Activated gamma-delta T cell (primary cell): ENCODE results near the gene ITPR3.
"Not testable (repeated sequence)": the region's sequence is repeated elsewhere in the genome, so short reads cannot be mapped to it uniquely, and the experiment has no call there.

Experiments used
- DNase-seq: peaks from one replicate; lab custom pipeline; 2025; lab: John Stamatoyannopoulos, UW

Gene ITPR3

DNA sequence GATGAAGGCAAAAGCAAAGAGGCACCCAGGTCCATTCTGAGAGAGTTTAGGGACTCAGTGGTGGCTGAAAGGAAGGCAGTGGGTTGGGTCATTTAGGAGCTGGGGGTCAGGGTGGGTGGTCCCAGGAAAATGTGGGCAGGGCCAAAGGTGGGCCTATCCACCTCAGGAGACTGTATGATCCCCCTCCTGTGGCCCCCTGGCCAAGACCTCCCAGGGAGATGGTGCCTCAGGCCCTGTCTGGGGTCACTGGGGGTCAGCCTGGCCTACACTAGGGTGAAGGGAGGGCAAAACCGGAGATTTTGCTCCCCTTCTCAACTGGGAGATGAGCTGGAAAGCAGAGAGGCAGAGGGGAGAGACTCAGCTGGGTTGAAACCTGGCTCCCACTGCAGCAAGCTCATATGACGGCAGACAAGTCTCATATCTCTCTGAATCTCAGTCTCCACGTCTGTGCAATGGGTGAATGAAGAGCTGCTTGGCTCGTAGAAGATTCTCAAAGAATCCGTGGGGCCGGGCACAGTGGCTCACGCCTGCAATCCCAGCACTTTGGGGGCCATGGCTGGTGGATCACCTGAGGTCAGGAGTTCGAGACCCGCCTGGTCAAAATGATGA, 29.6 kb upstream of the ITPR3 start:
- no peak for DNase-seq

DNA sequence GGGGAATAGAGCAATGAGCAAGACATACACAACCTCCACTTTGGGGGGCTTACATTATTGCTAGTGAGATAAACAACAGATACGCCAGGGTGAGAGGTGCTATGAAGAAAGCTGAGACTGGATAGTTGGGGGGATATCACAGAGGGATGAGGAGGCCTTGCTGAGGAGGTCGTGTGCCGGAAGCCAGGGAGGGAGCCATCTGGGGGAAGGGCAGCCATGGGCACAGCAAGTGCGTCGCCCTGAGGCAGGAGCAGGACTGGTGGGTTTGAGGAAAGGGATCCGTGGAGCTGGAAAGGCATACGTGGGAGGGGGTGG, 28.9 kb upstream of the ITPR3 start:
- DNase-seq: no peak

DNA sequence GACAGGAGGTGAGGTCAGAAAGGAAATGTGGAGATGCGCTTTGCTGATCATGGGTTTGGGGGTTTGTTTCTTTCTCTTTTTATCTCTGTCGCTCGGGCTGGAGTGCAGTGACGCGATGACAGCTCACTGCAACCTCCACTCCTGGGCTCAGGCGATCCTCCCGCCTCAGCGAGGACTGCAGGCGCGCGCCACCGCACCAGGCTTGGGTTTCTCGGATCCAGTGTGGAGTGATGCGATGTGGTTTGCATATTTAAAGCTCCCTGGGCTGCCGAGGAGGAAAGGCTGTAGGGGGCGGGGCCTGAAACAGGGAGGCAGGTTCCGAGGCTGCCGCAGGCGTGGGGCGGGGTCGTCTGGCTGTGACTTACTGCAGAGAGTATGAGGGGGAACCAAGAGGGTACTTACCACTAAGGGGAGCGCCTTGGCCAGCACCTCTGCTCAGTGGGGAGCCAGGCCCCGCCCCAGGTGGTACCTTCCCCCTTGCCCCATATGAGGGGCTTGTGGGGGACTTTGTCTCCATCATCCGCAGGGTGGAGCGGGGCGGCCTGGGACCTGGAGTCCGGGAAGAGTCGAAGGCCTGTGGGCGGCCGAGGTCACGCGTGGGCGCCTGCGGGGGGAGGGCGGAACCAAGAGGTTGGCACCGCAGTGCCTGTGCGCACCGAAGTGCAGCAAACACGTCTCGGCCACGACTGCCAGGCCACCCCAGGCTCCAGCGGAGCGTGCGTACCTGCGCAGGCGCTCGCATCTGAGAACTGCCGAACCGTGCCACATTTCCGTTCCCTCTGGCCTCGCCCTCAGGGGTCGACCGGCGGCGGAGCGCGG, 28.3 kb upstream of the ITPR3 start:
- peak; percentile 23 for DNase-seq

DNA sequence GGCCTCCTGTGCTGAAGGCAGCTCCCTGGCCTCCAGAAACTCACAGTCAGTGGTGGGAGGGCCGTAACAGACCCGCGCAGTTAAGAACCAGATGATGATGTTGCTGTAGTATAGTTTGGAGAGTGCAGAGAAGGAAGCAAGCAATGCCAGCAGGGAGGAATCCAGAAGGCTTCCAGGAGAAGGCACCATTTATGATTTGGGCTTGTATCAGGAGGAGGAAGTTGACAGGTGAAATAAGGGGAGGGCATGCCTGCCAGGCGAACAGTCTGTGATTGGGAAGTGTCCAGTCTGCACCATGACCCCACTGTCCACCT, 27.8 kb upstream of the ITPR3 start:
- no peak for DNase-seq

DNA sequence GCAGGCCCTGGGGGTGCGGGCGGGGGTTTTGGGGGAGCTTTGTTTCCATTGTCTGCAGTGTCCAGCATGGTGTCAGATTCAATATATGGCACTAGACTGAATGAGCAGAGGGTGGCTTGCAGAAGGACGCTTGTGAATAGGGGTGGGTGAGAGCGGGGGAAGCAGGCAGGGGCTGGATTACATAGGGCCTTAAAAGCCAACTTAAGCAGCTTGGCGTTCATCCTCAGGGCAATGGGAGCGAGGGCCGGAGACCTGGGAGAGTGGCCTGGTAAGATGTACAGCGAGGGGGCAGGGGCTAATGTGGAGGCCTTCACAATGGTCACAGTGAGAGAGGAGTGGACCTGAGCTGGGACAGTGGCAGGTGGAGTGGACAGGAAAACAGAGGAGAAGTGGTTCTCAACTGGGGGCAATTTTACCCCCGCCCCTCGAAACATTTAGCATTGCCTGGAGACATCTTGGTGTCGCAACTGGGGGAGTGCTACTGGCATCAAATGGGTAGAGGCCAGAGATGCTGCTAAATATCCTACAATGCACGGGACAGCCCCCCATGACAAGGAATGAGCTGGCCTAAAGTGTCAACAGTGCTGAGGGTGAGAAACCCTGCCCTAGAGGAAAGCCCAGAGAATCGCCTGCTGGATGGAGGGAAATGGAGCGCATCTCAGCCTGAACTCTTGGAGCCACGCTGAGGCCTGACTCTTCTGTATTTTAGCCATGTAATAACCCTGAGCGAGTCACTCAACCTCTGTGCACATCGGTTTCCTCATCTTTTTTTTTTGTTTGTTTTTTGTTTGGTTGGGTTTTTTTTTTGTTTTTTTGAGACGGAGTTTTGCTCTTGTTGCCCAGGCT, 25.9 kb upstream of the ITPR3 start:
- no peak for DNase-seq

DNA sequence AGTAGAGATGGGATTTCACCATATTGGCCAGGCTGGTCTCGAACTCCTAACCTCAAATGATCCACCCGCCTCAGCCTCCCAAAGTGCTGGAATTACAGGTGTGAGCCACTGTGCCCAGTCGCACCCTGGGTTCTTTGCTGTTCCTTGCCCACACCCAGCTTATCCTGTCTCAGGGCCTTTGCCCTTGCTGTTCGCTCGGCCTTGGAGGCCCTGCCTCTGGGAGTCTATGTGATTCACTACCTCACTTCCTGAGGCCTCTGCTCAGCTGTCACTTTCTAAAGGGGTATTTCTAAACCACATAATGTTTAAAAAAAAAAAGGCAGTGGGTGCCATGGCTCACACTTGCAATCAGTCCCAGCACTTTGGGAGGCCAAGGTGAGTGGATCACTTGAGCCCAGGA, 24.2 kb upstream of the ITPR3 start:
- not testable (repeated sequence) for DNase-seq

DNA sequence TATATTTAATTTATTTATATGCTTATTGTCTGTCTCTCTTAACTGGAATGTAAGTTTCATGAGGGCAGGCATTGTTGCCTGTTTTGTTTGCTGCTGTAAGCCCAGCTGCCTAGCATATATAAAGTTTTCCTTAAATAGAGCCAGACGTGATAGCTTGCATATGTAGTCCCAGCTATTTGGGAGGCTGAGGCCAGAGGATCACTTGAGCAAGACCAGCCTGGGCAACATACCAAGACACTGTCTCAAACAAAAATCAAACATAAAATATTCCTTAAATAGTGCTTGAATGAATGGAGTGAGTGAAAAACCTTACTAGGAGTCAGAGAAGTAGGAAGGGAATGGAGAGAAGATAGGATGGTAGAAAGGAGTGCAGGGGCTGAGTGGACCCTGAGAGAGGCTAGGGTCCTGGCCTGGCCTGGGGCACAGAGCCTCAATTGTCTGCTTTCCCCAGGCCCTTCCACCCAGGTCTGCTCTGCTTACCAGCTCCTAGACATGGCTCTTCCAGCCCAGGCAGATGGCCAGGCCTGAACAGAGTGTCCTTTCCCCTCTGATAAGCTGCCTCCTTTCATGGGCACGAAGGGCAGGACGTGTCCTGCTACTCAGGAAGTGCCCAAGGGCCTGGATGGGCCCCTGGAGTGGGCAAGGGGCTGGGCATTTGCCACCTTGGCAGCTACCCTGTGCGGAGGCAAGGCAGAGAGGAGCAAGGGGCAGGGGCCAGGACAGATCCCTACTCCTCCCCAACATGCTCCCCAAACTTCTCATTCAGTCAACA, 23.4 kb upstream of the ITPR3 start:
- DNase-seq: no peak

DNA sequence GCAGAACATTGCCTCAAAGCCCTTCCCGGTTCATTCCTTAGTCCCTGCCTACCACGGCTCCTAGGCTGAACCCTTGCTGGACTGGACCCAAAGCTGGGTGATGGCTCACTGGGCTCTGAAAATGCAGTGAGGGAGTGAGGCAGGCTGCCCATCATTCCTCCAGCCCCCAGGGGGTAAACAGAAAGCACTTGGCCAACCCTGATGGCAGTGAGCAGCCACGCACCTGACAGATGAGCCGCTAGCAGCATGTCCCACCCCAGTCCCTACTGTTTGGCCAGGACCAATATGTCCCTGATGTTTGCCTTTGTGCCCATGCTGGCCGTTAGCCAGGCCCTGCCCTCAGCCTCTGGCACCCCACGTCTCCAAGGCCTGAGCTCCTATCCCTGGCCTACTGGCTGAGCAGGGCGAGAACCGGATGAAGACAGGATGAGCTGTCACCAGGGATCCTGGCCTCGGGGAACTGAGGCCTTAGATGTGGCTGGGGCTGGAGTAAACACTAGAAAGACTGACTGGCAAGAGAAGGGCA, 21.6 kb upstream of the ITPR3 start:
- DNase-seq: no peak

DNA sequence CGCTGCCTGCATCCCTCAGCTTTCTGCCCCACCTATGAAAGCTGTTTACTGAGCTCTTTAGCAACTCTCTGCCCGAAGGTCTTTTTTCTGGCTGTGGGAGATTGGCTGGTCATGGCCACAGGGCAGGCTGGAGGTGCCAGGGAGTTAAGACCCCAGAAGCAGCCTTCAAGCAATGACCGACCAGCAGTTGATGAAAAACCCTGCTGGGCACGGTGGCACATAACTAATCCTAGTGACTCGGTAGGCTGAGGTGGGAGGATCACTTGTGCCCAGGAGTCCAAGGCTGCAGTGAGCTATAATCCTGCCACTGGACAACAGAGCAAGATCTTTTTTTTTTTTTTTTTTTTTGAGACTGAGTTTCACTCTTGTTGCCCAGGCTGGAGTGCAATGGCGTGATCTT, 20.4 kb upstream of the ITPR3 start:
- no peak for DNase-seq

DNA sequence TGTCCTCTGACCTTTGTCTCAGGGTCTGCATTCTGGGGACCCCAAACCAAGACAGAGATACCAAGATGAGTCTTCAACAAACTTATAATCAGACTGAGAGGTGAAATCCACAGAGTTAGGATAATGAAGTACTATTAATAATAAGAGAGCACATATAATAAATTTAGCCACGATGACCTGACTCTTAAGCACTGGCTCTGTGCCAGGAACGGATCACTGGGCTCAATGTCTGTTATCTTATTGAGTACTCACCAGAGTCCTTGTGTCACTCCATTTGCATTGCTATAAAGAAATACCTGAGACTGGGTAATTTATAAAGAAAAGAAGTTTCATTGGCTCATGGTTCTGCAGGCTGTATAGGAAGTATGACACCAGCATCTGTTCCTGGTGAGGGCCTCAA, 18.9 kb upstream of the ITPR3 start:
- DNase-seq: no peak

DNA sequence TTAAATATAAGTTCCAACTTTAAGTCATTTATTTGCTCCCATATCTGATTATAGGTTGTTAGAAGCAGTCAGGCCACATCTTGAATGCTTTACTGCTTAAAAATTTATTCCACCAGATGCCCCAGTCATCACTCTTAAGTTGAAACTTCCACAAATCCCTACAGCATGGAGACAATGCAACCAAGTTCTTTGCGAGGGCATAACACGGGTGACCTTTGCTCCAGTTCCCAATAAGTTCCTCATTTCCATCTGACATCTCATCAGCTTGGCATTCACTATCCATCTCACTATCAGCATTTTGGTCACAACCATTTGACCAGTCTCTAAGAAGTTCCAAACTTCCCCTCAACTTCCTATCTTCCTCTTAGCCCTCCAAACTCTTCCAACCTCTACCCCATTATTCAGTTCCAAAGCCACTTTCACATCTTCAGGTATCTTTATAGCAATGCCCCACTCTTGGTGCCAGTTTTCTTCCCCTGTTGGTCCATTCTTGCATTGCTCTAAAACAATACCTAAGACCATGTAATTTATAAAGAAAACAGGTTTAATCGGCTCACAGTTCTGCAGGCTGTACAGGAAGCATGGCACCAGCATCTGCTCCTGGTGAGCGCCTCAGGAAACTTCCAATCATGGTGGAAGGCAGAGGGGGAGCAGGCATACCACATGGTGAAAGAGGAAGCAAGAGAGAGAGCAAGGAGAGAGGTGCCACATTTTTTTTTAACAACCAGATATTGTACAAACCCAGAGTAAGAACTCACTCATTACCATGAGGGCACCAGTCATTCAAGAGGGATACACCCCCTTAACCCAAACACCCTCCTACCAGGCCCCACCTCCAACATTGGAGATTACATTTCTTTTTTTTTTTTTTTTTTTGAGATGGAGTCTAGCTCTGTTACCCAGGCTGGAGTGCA, 15.9 kb upstream of the ITPR3 start:
- DNase-seq: no peak

DNA sequence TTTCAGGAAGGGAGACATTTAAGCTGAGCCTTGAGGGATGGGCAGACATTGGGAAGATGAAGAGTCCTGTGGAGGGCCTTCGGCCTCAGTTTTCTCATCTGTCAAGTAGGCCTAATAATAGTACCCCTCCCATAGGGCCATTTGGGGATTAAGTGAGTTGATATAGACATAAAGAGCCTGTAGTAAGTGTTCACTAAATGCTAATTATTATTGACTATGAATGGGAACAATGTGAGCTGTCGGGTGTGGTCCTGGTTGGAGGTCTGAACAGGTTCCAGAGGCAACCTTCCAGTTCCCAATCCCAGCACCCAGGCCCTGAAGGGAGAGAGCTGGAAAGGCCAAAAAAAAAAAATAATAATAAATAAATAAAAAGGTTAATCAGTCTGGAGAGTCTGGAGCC, 14.5 kb upstream of the ITPR3 start:
- no peak for DNase-seq

DNA sequence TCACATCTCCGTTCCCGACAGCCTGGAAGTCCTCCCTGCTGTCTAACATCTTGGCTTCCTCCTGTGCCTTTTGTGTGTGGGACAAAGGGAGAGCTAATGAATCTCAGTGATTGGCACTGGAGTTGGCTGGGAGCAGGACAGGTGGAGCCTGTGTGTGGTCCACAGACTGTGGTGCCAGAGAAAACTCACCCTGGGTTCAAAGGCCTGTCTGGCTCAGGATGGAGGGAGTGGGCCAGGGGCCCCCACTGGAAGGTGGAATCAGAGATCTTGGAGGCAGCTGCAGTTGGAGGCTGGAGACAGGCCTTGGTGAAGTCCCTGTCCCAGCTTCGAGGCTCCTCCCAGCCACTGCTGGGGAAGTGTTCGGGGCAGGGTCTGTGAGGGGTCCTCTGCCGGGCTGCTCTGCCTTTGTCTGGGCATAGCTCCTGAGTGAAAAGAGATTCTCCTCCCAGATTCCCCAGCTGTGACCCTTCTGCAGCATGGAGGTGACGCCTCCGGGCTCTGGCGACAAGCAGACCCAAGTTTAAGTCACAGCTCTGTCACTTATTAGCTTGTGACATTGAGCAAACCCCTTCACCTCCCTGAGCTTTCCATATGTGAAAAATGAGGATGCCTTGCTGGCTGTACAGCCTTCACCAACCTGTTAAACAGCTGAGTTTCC, 13.9 kb upstream of the ITPR3 start:
- no peak for DNase-seq

DNA sequence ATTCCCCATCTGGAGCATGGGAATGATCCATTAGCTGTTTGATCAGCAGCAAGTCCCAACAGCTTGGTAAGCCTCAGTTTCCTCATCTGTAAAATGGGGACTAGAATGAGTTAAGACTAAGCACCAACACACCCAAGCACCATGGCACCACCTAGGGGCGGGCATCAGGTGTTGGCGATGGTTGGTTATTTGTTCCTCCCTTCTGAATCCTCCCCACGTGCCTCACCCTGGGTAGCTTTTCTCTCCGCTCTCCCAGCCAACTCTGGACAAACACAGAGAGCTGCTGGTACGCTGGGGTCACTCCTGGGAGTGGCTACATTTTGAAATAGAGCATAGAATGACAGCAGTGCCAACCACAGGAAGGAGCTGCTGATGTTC, 13.3 kb upstream of the ITPR3 start:
- DNase-seq: no peak

DNA sequence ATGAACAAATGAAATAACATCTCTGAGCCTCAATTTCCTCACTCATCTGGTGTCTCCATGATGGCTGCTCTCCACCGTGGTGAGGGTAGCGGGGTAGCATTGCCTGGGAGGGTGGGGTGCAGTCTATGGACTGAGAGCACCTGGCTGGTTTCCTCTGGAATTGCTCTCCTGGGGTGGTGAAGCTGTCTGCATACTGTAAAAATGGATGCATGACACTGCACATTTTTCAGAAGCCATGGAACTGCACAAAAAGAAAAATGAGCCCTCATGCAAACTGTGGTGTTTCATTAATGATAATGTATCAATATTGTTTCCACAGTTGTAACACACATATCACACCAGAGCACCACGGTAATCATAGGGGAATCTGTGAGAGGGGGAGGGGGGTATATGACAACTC, 12.1 kb upstream of the ITPR3 start:
- no peak for DNase-seq

DNA sequence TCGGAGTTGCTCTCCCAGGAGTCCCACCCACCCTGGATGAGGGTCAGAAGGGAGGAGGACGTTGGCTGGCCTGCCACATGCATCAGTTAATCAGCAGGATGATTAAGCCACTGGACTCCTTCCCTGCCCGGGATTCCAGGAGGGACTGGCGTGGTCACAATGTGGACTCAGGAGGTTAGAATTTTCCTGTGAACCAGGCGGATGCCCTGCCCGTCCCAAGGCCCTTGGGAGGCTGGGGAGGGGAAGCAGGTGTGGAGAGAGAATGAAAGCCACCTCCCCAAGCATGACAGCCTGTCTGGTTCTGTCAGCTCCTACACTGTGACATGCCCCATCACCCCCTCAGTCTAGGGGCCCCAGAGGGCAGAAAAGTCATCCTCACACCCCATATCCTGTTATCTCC, 11.6 kb upstream of the ITPR3 start:
- DNase-seq: no peak

DNA sequence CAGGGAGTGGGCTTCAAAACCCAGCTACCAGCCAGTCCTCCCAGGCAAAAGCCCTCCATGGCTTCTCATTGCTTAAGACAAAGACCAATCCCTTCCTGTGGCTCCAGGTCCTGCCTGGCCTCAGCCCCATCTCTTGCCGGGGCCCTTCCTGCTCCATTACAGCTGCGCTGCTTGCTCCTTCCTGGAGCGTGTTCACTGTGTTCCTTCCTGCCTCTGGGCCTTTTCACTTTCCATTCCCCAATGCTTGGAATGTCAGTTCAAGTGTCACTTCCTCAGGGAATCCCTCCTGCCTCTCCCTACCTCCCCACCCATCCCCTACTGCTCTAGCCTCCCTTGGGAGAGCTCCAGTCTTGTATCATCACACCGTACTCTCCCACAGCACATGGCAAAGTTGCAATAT, 11.1 kb upstream of the ITPR3 start:
- DNase-seq: no peak

DNA sequence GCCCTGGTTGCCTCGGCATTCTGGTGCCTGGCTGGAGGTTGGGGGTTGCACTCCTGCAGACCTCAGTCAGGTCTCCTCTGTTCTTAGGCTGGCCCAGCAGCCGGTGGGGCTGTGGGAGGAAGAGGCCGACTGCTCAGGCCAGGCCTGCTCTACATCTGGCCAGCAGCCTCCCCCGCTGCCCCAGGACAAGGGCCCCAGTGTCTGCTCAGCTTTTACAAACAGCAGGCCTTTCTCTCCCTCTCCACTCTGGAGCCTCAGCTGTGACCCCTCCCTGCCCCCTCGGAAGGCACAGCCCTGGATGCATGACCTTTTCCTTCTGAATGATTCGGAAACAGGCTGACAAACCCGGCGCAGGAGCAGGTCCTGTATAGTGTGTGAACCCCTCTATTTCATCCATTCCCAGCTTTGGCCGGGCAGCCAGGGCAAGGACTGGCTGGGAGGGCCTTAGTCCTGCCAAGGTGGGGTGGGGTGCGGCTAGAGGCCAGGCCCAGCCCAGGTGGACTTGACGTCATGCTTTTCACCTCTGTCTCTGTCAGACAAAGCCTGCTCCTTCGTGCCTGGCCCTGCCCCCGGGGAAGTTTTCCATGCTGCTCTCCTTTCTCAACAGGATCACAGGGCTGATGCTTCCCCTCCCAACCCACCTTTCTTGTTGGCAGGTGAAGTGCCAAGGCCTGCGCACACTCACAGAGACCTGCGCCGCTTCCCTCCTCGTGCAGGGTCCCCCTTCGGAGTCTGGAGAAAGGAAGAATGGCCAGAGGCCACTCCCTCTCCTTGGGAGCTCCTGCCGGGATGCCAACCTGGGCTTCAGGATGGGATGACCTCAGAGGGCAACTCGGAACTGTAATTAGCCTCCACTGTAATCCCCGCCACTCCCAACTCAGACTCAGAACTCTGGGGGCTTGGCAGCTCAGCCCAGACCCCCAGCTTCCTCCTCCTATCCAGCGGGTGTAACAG, 10.1 kb upstream of the ITPR3 start:
- DNase-seq: no peak

DNA sequence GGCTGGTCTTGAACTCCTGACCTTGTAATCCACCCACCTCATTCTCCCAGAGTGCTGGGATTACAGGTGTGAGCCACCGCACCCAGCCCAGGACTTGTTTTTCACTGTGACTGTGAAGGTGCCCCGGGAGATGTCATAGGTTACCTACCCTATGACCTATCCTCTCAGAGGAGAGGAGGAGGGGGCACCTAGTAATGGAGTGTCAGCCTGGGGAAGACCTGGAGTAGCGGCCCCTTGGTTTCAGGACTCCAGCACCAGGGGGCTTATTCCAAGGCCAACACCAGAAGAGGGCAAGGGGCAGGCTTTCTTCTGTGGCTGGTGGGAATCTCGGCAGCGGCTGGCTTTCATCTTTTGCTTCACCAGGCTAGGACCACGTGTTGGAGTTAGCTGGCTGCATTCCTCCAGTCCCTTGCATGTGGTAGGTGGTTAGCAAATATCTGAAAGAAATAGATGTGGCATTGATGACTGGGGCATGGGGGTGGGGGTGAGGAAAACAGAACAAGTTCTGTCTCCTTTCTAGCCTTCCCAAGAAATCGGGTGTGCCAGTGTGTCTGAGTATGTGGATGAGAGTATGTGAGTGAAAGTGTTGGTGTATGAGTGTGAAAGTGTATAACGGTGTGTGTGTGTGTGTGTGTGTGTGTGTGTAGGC, 7.9 kb upstream of the ITPR3 start:
- DNase-seq: no peak
